SK-N-SH treated with all-trans-retinoic acid at 6 μM for 48 hours (cell line): ENCODE results near the gene LHFPL3.

ENCODE experiments used
- ATAC-seq: fragments of 200-7000 bp; cut with Tn5 transposase; 3 replicates; pipeline ENCODE4 v1.9.1; 2020; ENCODE audit warnings: mild to moderate bottlenecking, moderate library complexity
- ARNTL ChIP-seq: fragments of 450-650 bp; formaldehyde crosslinking; IDR thresholded peaks from 2 replicates; pipeline ENCODE4 v1.5.0; 2020; ENCODE audit warnings: low read depth, mild to moderate bottlenecking, moderate library complexity, borderline replicate concordance
- BACH2 ChIP-seq: fragments of 250-450 bp; sonication (Bioruptor Pico); IDR thresholded peaks from 2 replicates; pipeline ENCODE4 v1.9.0; 2021; ENCODE audit warnings: mild to moderate bottlenecking, borderline replicate concordance
- CREB5 ChIP-seq: fragments of 250-450 bp; sonication (Bioruptor Pico); IDR thresholded peaks from 2 replicates; pipeline ENCODE4 v1.5.1; 2020; ENCODE audit warnings: low read depth, mild to moderate bottlenecking, moderate library complexity
- CSDC2 ChIP-seq: fragments of 250-450 bp; sonication (Bioruptor Pico); IDR thresholded peaks from 2 replicates; pipeline ENCODE4 v1.5.0; 2020; ENCODE audit warnings: mild to moderate bottlenecking, moderate library complexity
- CSRNP3 ChIP-seq: fragments of 250-450 bp; sonication (Bioruptor Pico); IDR thresholded peaks from 2 replicates; pipeline ENCODE4 v1.5.1; 2021; ENCODE audit warnings: mild to moderate bottlenecking, moderate library complexity
- ESRRG ChIP-seq: fragments of 250-450 bp; sonication (Bioruptor Pico); IDR thresholded peaks from 2 replicates; pipeline ENCODE4 v1.6.1; 2021; ENCODE audit warnings: mild to moderate bottlenecking
- GLIS3 ChIP-seq: fragments of 250-450 bp; sonication (Bioruptor Pico); IDR thresholded peaks from 2 replicates; pipeline ENCODE4 v1.5.0; 2020; ENCODE audit warnings: mild to moderate bottlenecking, moderate library complexity
- ISL1 ChIP-seq: fragments of 250-450 bp; sonication (Bioruptor Pico); IDR thresholded peaks from 2 replicates; pipeline ENCODE4 v2.1.2; 2022; ENCODE audit warnings: mild to moderate bottlenecking, moderate library complexity
- OSR1 ChIP-seq: fragments of 250-450 bp; sonication (Bioruptor Pico); IDR thresholded peaks from 2 replicates; pipeline ENCODE4 v1.8.0; 2022; ENCODE audit warnings: moderate library complexity, mild to moderate bottlenecking, inconsistent platforms
- PATZ1 ChIP-seq: fragments of 250-450 bp; sonication (Bioruptor Pico); IDR thresholded peaks from 2 replicates; pipeline ENCODE4 v1.8.0; 2020; ENCODE audit warnings: mild to moderate bottlenecking, moderate library complexity, borderline replicate concordance
- POU6F1 ChIP-seq: fragments of 250-450 bp; sonication (Bioruptor Pico); IDR thresholded peaks from 2 replicates; pipeline ENCODE4 v1.8.0; 2021; ENCODE audit warnings: low read depth, mild to moderate bottlenecking, moderate library complexity, borderline replicate concordance
- PPARA ChIP-seq: fragments of 250-450 bp; sonication (Bioruptor Pico); IDR thresholded peaks from 2 replicates; pipeline ENCODE4 v1.5.0; 2020; ENCODE audit warnings: mild to moderate bottlenecking, borderline replicate concordance
- RARB ChIP-seq: fragments of 250-450 bp; sonication (Bioruptor Pico); IDR thresholded peaks from 2 replicates; pipeline ENCODE4 v1.8.0; 2021; ENCODE audit warnings: mild to moderate bottlenecking, moderate library complexity
- SNAI2 ChIP-seq: fragments of 250-450 bp; sonication (Bioruptor Pico); IDR thresholded peaks from 2 replicates; pipeline ENCODE4 v1.5.0; 2020; ENCODE audit warnings: mild to moderate bottlenecking, moderate library complexity
- TCF4 ChIP-seq: fragments of 250-450 bp; sonication (Bioruptor Pico); IDR thresholded peaks from 2 replicates; pipeline ENCODE4 v1.8.0; 2021; ENCODE audit warnings: mild to moderate bottlenecking, moderate library complexity, borderline replicate concordance
- TOX ChIP-seq: fragments of 250-450 bp; sonication (Bioruptor Pico); IDR thresholded peaks from 2 replicates; pipeline ENCODE4 v1.8.0; 2021; ENCODE audit warnings: mild to moderate bottlenecking, moderate library complexity, borderline replicate concordance
- TSHZ2 ChIP-seq: fragments of 250-450 bp; sonication (Bioruptor Pico); IDR thresholded peaks from 2 replicates; pipeline ENCODE4 v1.5.0; 2020; ENCODE audit warnings: mild to moderate bottlenecking, moderate library complexity
- ZC3H10 ChIP-seq: fragments of 250-450 bp; sonication (Bioruptor Pico); IDR thresholded peaks from 2 replicates; pipeline ENCODE4 v1.5.1; 2021; ENCODE audit warnings: mild to moderate bottlenecking, moderate library complexity
- ZFP30 ChIP-seq: fragments of 450-650 bp; formaldehyde crosslinking; IDR thresholded peaks from 2 replicates; pipeline ENCODE4 v1.5.0; 2022; ENCODE audit warnings: mild to moderate bottlenecking, moderate library complexity
- ZNF565 ChIP-seq: fragments of 450-650 bp; formaldehyde crosslinking; conservative IDR thresholded peaks from 2 replicates; pipeline ENCODE4 v1.5.0; 2020; ENCODE audit warnings: low read depth, mild to moderate bottlenecking, moderate library complexity
- ZNF70 ChIP-seq: fragments of 450-650 bp; formaldehyde crosslinking; IDR thresholded peaks from 2 replicates; pipeline ENCODE4 v1.5.0; 2020; ENCODE audit warnings: mild to moderate bottlenecking, moderate library complexity
- ZNF8 ChIP-seq: fragments of 450-650 bp; formaldehyde crosslinking; IDR thresholded peaks from 2 replicates; pipeline ENCODE4 v1.5.0; 2020; ENCODE audit warnings: mild to moderate bottlenecking, moderate library complexity

LHFPL3 gene

GRCh38 chr7:104761892-104762291 lies 433.5 kb downstream of the LHFPL3 start:
- TF ChIP-seq PATZ1 (CRISPR knock-in tag) (no peak), SNAI2 (CRISPR knock-in tag) (no peak), ESRRG (CRISPR knock-in tag) (no peak), TSHZ2 (CRISPR knock-in tag) (no peak), RARB (CRISPR knock-in tag) (no peak), ZC3H10 (no peak), TOX (no peak), CREB5 (CRISPR knock-in tag) (no peak), ZNF565 (CRISPR knock-in tag) (no peak), ARNTL (no peak), ISL1 (CRISPR knock-in tag) (no peak), TCF4 (no peak), ZNF8 (no peak), CSDC2 (no peak), OSR1 (CRISPR knock-in tag) (no peak), POU6F1 (CRISPR knock-in tag) (no peak), GLIS3 (no peak), PPARA (CRISPR knock-in tag) (no peak)
- no peak for ATAC-seq

- ATAC-seq: no peak
- TF ChIP-seq TOX: no peak
- TF ChIP-seq TCF4: no peak
- no peak for TF ChIP-seq RARB (CRISPR knock-in tag)
- TF ChIP-seq ZNF565 (CRISPR knock-in tag): no peak
- TF ChIP-seq PATZ1 (CRISPR knock-in tag): no peak
- no peak for TF ChIP-seq ISL1 (CRISPR knock-in tag)
- TF ChIP-seq OSR1 (CRISPR knock-in tag): no peak
- TF ChIP-seq ARNTL: no peak
- TF ChIP-seq SNAI2 (CRISPR knock-in tag): no peak
- TF ChIP-seq ESRRG (CRISPR knock-in tag): no peak
- no peak for TF ChIP-seq ZNF70
- TF ChIP-seq ZFP30 (CRISPR knock-in tag): no peak
- no peak for TF ChIP-seq BACH2 (CRISPR knock-in tag)
- no peak for TF ChIP-seq ZNF8
- no peak for TF ChIP-seq CSRNP3 (CRISPR knock-in tag)
- TF ChIP-seq TSHZ2 (CRISPR knock-in tag): no peak
- TF ChIP-seq PPARA (CRISPR knock-in tag): no peak
- TF ChIP-seq ZC3H10: no peak
Observed at GRCh38 chr7:104767113-104767512, 438.7 kb downstream of the LHFPL3 start.
